SH-SY5Y (cell line): ENCODE data around the gene OPCML.

Source experiments
- GATA2 ChIP-seq: IDR thresholded peaks from 2 replicates; pipeline ENCODE4 v1.6.1; 2011; ENCODE audit warnings: mild to moderate bottlenecking, low read depth, low read length
- GATA3 ChIP-seq: IDR thresholded peaks from 2 replicates; pipeline ENCODE4 v1.6.1; 2011; ENCODE audit warnings: low read depth, mild to moderate bottlenecking, low read length, moderate library complexity

DNA sequence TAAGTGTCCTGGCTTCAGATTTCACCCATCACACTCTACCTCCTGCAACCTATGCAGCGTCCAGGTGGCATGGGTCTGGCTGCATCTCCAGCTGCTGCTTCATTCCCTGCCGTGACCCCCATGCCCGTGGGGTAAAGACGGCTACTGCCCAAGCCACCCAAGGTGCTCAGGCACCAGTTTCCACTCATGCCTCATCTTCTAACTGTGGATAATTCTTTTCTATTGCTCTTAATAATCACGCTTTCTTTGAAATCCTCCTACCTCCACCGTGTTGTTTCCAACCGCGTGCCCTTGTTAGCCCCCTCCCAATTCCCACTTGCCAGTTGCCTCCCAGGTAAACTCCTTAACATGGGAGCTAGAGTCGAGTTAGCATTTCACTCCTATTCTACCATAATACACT is 738.5 kb downstream of the OPCML start:
- no peak for TF ChIP-seq GATA2
- no peak for TF ChIP-seq GATA3
